Astrocyte of the cerebellum (primary cell): ENCODE results near the gene MAN1C1.

ENCODE experiments used
- DNase-seq: peaks from one replicate; pipeline ENCODE4 v3.0.0-alpha.2; 2011; ENCODE audit warnings: low read depth
- H3K4me3 ChIP-seq: 2 replicates; pipeline ENCODE4 v1.5.1; 2011; ENCODE audit warnings: mild to moderate bottlenecking, low read depth, low read length, moderate library complexity
- CTCF ChIP-seq: IDR thresholded peaks from 2 replicates; pipeline ENCODE4 v1.5.1; 2012; ENCODE audit warnings: low read length, low read depth, moderate library complexity, mild to moderate bottlenecking; ENCODE audit errors: missing control alignments
- in situ Hi-C: cut with HindIII; loops from 2 replicates; pipeline ENCODE4 v1.10.0; 2017; ENCODE audit warnings: low sequenced_read_pairs

The MAN1C1 gene

DNA sequence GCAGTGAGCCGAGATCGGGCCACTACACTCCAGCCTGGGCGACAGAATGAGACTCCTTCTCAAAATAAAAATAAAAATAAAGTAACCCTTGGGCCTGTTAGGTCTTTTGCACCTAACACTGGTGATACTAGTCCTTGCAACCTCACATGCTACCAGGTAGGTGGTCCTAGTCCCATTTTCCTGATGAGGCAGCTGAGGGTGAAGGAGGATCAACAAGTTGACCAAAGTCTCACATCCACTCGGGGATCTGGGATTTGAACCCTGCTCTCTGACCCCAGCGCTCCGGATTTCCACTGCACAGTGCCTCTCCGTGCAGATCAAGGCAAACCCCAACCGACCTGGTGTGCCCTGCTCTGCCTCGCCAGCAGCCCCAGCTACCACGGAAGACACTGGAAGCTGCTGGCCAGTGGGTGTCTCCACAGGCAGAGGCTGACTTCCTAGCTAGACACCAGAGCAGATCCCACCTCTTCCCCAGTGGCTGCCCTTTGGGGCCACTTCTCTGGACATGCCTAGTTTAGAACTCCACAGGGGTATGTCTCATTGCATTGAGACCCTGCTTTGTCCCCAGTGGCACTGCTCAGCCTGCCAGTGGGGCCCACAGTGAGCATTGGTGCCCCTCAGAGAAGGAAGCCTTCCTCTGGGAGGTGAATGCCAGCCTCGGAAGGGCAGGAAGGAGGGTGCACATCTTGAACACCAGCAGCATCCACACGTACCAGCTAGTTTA lies 45.6 kb upstream of the MAN1C1 start:
- no peak overlapping the region for H3K4me3 ChIP-seq
- in situ Hi-C loops = no loop called here

DNA sequence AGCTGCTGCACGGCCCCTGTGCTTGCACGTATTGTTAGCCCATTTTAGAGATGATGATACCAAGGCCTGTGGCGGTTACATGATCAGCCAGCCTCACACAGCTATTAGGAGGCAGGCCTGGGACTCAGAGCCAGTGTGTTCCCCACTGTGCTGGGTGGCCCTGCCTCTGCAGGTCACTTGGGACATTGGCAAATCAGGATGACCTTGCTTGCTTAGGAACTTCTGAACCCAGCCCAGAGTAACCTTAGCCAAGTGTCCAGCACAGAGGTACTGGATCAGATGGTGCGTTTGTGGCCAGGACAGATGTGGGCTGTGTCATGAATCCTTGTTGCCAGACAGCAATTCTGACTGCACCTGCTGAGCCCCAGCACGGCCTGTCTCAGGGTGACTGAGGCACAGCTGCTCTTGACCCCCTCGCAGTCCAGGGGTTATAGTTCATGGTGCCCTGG lies 45.0 kb upstream of the MAN1C1 start:
- in situ Hi-C loops = no loop called here
- H3K4me3 ChIP-seq = no peak overlapping the region
- DNase-seq = no peak
- TF ChIP-seq CTCF = no peak

More for the DNA sequence above, 45.6 kb upstream of the MAN1C1 start:
- no peak for TF ChIP-seq CTCF
- no peak for DNase-seq

DNA sequence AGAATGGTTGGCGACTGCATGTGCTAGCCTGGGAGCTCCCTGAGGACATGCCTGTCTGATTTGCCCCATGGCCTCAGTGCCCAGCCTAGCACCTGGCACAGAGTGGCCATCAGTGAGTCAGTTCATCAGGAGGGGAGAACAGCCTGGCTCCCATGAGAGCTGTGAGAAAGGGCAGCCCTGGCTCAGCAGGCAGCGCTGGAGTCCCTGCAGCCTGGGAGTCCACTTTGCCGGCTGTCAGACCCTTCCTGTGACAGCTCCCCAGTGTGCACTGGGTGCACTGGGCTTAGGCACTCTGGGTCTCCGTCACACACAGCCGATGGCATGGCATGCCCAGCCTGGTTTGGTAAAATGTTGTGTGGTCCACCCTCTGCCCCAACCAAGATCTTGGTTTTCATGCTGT lies 44.5 kb upstream of the MAN1C1 start:
- in situ Hi-C loops = no loop called here
- no peak for DNase-seq
- no peak overlapping the region for H3K4me3 ChIP-seq
- no peak for TF ChIP-seq CTCF

- in situ Hi-C loops = no loop called here
- no peak overlapping the region for H3K4me3 ChIP-seq
- peak; percentile 84 for TF ChIP-seq CTCF
- DNase-seq = no peak
Observed at GRCh38 chr1:25572708-25573590, 43.6 kb upstream of the MAN1C1 start.

GRCh38 chr1:25573591-25573930 lies 43.0 kb upstream of the MAN1C1 start:
- no peak for TF ChIP-seq CTCF
- in situ Hi-C loops = no loop called here
- no peak overlapping the region for H3K4me3 ChIP-seq
- no peak for DNase-seq

GRCh38 chr1:25573961-25574360 lies 42.6 kb upstream of the MAN1C1 start:
- TF ChIP-seq CTCF = no peak
- in situ Hi-C loops = no loop called here
- no peak for DNase-seq
- H3K4me3 ChIP-seq = no peak overlapping the region
